Thyroid gland (tissue), 4 donors: ENCODE data around the gene RELCH. TPM values are rescaled to one million over a fixed set of nuclear protein-coding genes. Genes with fewer than 3 reads are reported as not detected.

Experiments used
- DNase-seq, 2 donors: peaks; one replicate each; pipeline ENCODE4 v3.0.0-alpha.2; 2019
- H3K27ac ChIP-seq, 3 donors: fragments of 200-600 bp; sonication (generic); 1 replicate in 2 of 3; 2 replicates in 1 of 3; pipeline ENCODE4 v1.5.1; 2016 to 2019; ENCODE audit warnings: mild to moderate bottlenecking in 1 of 3, moderate library complexity in 1 of 3
- H3K27me3 ChIP-seq: fragments of 200-600 bp; sonication (generic); one replicate; pipeline ENCODE4 v1.5.1; 2019
- H3K36me3 ChIP-seq, 2 donors: fragments of 200-600 bp; sonication (generic); one replicate each; pipeline ENCODE4 v1.5.1; 2016 to 2019
- H3K4me1 ChIP-seq, 2 donors: fragments of 200-600 bp; sonication (generic); one replicate each; pipeline ENCODE4 v1.5.1; 2017 to 2019
- H3K4me3 ChIP-seq, 3 donors: fragments of 200-600 bp; sonication (generic); replicated peaks in 1 of 3; 1 replicate in 2 of 3; 2 replicates in 1 of 3; pipeline ENCODE4 v1.5.1; 2016; ENCODE audit warnings: mild to moderate bottlenecking in 1 of 3
- H3K9me3 ChIP-seq: fragments of 200-600 bp; sonication (generic); one replicate; pipeline ENCODE4 v1.5.1; 2017
- CTCF ChIP-seq, 6 experiments: fragments of 200-600 bp in 3 of 6; fragments of 450-650 bp in 3 of 6; sonication (generic) in 3 of 6; IDR thresholded peaks; one replicate each; pipeline ENCODE4 v1.5.1; 2016 to 2019; ENCODE audit warnings: antibody characterized with exemption in 6 of 6, mild to moderate bottlenecking in 2 of 6, inconsistent platforms in 1 of 6, moderate library complexity in 1 of 6
- POLR2A ChIP-seq, 2 donors: fragments of 450-650 bp; IDR thresholded peaks; one replicate each; pipeline ENCODE4 v1.6.1; 2017; ENCODE audit warnings: antibody characterized with exemption in 2 of 2, mild to moderate bottlenecking in 2 of 2, moderate library complexity in 1 of 2
- WGBS, 2 donors: methylation state at CpG; one replicate each; pipeline ENCODE4 v1.1.5; 2017; 5-methylcytosine and 5-hydroxymethylcytosine counted together
- intact Hi-C: fragments of 100-400 bp; cut with DNase I; formaldehyde crosslinking; loops from one replicate; pipeline ENCODE4 v1.15.1; 2023
- total RNA-seq, 4 donors: library from RNA; depleted of rRNA; stranded (reverse); fragments of >200 nt; gene quantifications; one replicate each; pipeline ENCODE4 v1.2.3, GENCODE V29; 2016

RELCH gene
- total RNA-seq, 4 donors from 2014 or later: 48.2 to 101 (median 56.9) TPM

- peaks cover 7 to 8% of the 10 kb centered on the region in 2 donors for H3K36me3 ChIP-seq
- no peak overlapping the region for H3K4me3 ChIP-seq
- no peak for DNase-seq
- no peak overlapping the region for H3K27ac ChIP-seq
- H3K9me3 ChIP-seq: no peaks in the 10 kb centered on the region
- TF ChIP-seq POLR2A (IDR thresholded peaks at IDR 0.05): no peak
- TF ChIP-seq CTCF (IDR thresholded peaks at IDR 0.05): no peak
- intact Hi-C loops: no loop called here
- H3K4me1 ChIP-seq: no peaks in the 10 kb centered on the region
- WGBS, 2 donors: 92 to 97% methylated on average over 3 of the region's 3 CpGs
- H3K27me3 ChIP-seq: no peaks in the 10 kb centered on the region
Measured at GRCh38 chr18:62300359-62300963, 113.4 kb downstream of the RELCH start.

- H3K4me1 ChIP-seq: no peaks in the 10 kb centered on the region
- peaks cover 7 to 8% of the 10 kb centered on the region in 2 donors for H3K36me3 ChIP-seq
- no peak for DNase-seq
- intact Hi-C loops: no loop called here
- H3K27ac ChIP-seq: no peak overlapping the region
- 100% methylated on average over 1 of the region's 1 CpG for WGBS, 2 donors
- no peak overlapping the region for H3K4me3 ChIP-seq
- H3K27me3 ChIP-seq: no peaks in the 10 kb centered on the region
- no peaks in the 10 kb centered on the region for H3K9me3 ChIP-seq
- no peak for TF ChIP-seq CTCF (IDR thresholded peaks at IDR 0.05)
- no peak for TF ChIP-seq POLR2A (IDR thresholded peaks at IDR 0.05)
Measured at GRCh38 chr18:62301322-62301721, 114.3 kb downstream of the RELCH start.

- 94 to 98% methylated on average over 1 of the region's 1 CpG for WGBS, 2 donors
- Histone ChIP-seq H3K36me3 (no peaks in the 10 kb centered on the region), H3K9me3 (no peaks in the 10 kb centered on the region), H3K27me3 (no peaks in the 10 kb centered on the region), H3K27ac (no peak overlapping the region), H3K4me3 (no peak overlapping the region), H3K4me1 (no peaks in the 10 kb centered on the region)
- intact Hi-C loops: no loop called here
- no peak for TF ChIP-seq CTCF (IDR thresholded peaks at IDR 0.05)
- TF ChIP-seq POLR2A (IDR thresholded peaks at IDR 0.05): no peak
- DNase-seq: no peak
Measured at GRCh38 chr18:62312851-62313250, 125.8 kb downstream of the RELCH start.

GRCh38 chr18:62318228-62319180 is 131.4 kb downstream of the RELCH start:
- H3K9me3 ChIP-seq: no peaks in the 10 kb centered on the region
- 87 to 91% methylated on average over 4 of the region's 4 CpGs for WGBS, 2 donors
- intact Hi-C loops: no loop called here
- no peak for DNase-seq
- H3K36me3 ChIP-seq: no peaks in the 10 kb centered on the region
- TF ChIP-seq POLR2A (IDR thresholded peaks at IDR 0.05) (no peak), CTCF (IDR thresholded peaks at IDR 0.05) (no peak)
- no peaks in the 10 kb centered on the region for H3K27me3 ChIP-seq
- H3K4me1 ChIP-seq: no peaks in the 10 kb centered on the region
- H3K27ac ChIP-seq: no peak overlapping the region
- no peak overlapping the region for H3K4me3 ChIP-seq

- TF ChIP-seq CTCF (IDR thresholded peaks at IDR 0.05): no peak
- no peak for TF ChIP-seq POLR2A (IDR thresholded peaks at IDR 0.05)
- H3K4me1 ChIP-seq: peaks cover 8 to 11% of the 10 kb centered on the region in 2 donors
- H3K4me3 ChIP-seq: no peak overlapping the region
- 37 to 40% methylated on average over 3 of the region's 3 CpGs for WGBS, 2 donors
- no peaks in the 10 kb centered on the region for H3K36me3 ChIP-seq
- no peaks in the 10 kb centered on the region for H3K27me3 ChIP-seq
- peak overlapping the region in 1 of 3 donors; percentile 28 for H3K27ac ChIP-seq
- no peak for DNase-seq
- H3K9me3 ChIP-seq: no peaks in the 10 kb centered on the region
- intact Hi-C loops: no loop called here
Measured at GRCh38 chr18:62321201-62321600, 134.1 kb downstream of the RELCH start.
